Cardiac muscle cell (in vitro differentiated cells and primary cell): ENCODE measurements around the gene TMEM238. TPM values are rescaled to one million over a fixed set of nuclear protein-coding genes. Genes with fewer than 3 reads are reported as not detected.

Source experiments
- DNase-seq, 2 donors: peaks; one replicate each; pipeline versions ENCODE4 v3.0.0 to v3.0.0-alpha.2; 2010 to 2017; ENCODE audit warnings: low read depth in 1 of 2, low spot score in 1 of 2
- H3K27ac ChIP-seq: fragments of 200-600 bp; sonication (generic); 2 replicates; pipeline ENCODE4 v1.5.1; 2016
- H3K27me3 ChIP-seq: fragments of 200-600 bp; sonication (generic); 2 replicates; pipeline ENCODE4 v1.6.0; 2016; ENCODE audit warnings: control low read depth
- H3K36me3 ChIP-seq: fragments of 200-600 bp; sonication (generic); 2 replicates; pipeline ENCODE4 v1.5.1; 2016; ENCODE audit warnings: control low read depth
- H3K4me1 ChIP-seq: fragments of 200-600 bp; sonication (generic); 2 replicates; pipeline ENCODE4 v1.8.1; 2017; ENCODE audit warnings: low read depth, mild to moderate bottlenecking, mixed run types
- H3K4me3 ChIP-seq: fragments of 200-600 bp; sonication (generic); 2 replicates; pipeline ENCODE4 v1.5.1; 2016; ENCODE audit warnings: mild to moderate bottlenecking
- H3K9me3 ChIP-seq: fragments of 200-600 bp; sonication (generic); 2 replicates; pipeline ENCODE4 v1.5.1; 2017; ENCODE audit warnings: low read depth, mild to moderate bottlenecking, control low read depth
- CTCF ChIP-seq: IDR thresholded peaks from 2 replicates; pipeline ENCODE4 v1.5.1; 2012; ENCODE audit warnings: low read depth, mild to moderate bottlenecking, low read length
- polyA plus RNA-seq: library from polyadenylated mRNA; unstranded; fragments of >200 nt; fragmentation: Nextera tagmentation; extraction: Ambion mirVana; gene quantifications from 2 replicates; pipeline ENCODE4 v1.2.1, GENCODE V29; 2016
- total RNA-seq: library from RNA; depleted of rRNA; stranded (reverse); fragments of >200 nt; gene quantifications from 2 replicates; pipeline ENCODE4 v1.2.3, GENCODE V29; 2016

The TMEM238 gene
- total RNA-seq (0.27 and 0.35 TPM in 2 replicates), polyA plus RNA-seq (1.7 and 4.0 TPM in 2 replicates)

- no peak for TF ChIP-seq CTCF
- Histone ChIP-seq H3K9me3 (no peaks in the 10 kb centered on the region), H3K36me3 (peaks cover 19% of the 10 kb centered on the region), H3K27me3 (no peaks in the 10 kb centered on the region), H3K4me1 (peaks cover 20% of the 10 kb centered on the region), H3K4me3 (peak within 1 kb of the TSS; percentile 89), H3K27ac (peak within 1 kb of the TSS; percentile 62)
- no peak for DNase-seq
Measured at GRCh38 chr19:55384131-55384919, at the start of gene TMEM238. TMEM238 (minus strand) TSS chr19:55384292; CDS start chr19:55384259, 33 bp downstream.

DNA sequence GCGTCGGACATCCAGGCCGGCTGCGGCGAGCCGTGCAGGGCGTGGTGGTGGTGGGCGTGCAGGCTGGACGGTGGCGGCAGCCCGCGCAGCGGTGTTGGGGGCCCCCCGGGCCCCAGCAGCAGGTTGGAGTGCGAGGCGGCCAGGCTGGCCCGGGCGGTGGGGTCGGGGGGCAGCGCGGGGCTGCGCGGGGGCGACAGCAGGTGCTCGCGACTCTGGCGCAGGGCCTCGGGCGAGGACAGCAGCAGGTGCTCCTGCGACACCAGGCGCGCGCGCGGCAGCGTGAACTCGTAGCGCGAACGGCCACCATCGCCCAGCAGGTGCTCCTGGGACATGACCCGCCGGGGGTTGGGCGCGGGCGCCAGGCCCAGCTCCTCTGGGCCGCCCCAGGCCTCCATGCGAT, 49.2 kb upstream of the TMEM238 start:
- Histone ChIP-seq H3K4me3 (no peak overlapping the region), H3K27me3 (peaks cover 5% of the 10 kb centered on the region), H3K9me3 (no peaks in the 10 kb centered on the region), H3K36me3 (no peaks in the 10 kb centered on the region), H3K4me1 (no peaks in the 10 kb centered on the region), H3K27ac (no peak overlapping the region)
- no peak for DNase-seq
- TF ChIP-seq CTCF = no peak

GRCh38 chr19:55432241-55432959, 48.3 kb upstream of the TMEM238 start:
- TF ChIP-seq CTCF = no peak
- Histone ChIP-seq H3K36me3 (no peaks in the 10 kb centered on the region), H3K27me3 (no peaks in the 10 kb centered on the region), H3K27ac (no peak overlapping the region), H3K4me1 (no peaks in the 10 kb centered on the region), H3K4me3 (no peak overlapping the region), H3K9me3 (no peaks in the 10 kb centered on the region)
- DNase-seq = no peak

DNA sequence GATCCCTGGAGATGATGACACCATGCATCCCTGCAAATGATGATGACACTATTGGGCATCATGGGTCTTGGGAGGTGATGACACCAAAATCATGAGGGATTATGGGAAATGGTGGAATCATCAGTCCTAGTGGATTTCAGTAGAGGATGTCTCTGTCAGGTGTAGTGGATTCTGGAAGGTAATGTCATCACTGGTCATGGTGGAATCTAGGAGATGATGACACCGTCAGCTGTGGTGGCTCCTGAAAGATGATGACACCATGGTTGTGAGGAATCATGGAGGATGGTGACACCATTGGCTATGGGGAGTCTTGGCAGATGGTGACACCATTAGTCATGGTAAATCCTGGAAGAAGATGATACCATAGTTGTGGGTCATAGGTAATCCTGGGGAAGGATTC, 47.1 kb upstream of the TMEM238 start:
- Histone ChIP-seq H3K4me3 (no peak overlapping the region), H3K27ac (no peak overlapping the region), H3K4me1 (no peaks in the 10 kb centered on the region), H3K36me3 (no peaks in the 10 kb centered on the region), H3K27me3 (no peaks in the 10 kb centered on the region), H3K9me3 (no peaks in the 10 kb centered on the region)
- no peak for TF ChIP-seq CTCF
- DNase-seq = no peak

DNA sequence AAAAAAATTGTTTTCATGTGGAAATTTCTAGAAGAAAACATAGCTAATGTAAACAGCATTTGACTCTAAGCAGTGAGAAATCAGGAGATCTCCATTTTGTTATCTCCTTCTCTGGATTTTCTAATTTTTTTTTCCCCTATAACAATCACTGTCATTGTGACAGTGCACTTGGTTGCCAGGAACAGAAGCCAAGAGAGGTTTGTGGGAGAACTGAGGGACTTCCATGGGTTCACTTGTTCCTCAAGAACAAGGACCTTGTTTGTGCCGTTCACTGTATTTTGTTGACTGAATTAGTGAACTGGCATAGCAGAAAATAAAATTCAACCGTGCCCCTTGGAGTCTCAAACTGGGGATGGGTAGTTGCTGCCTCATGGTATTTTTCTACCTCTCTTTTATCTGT, 42.0 kb upstream of the TMEM238 start:
- Histone ChIP-seq H3K4me1 (no peaks in the 10 kb centered on the region), H3K36me3 (no peaks in the 10 kb centered on the region), H3K27ac (no peak overlapping the region), H3K9me3 (no peaks in the 10 kb centered on the region), H3K4me3 (no peak overlapping the region), H3K27me3 (no peaks in the 10 kb centered on the region)
- no peak for DNase-seq
- no peak for TF ChIP-seq CTCF
